SK-N-SH treated with all-trans-retinoic acid at 6 μM for 48 hours (cell line): ENCODE measurements around the gene PHGDH.

Experiments used
- ATAC-seq: fragments of 200-7000 bp; cut with Tn5 transposase; 3 replicates; pipeline ENCODE4 v1.9.1; 2020; ENCODE audit warnings: mild to moderate bottlenecking, moderate library complexity
- ARNTL ChIP-seq: fragments of 450-650 bp; formaldehyde crosslinking; IDR thresholded peaks from 2 replicates; pipeline ENCODE4 v1.5.0; 2020; ENCODE audit warnings: low read depth, mild to moderate bottlenecking, moderate library complexity, borderline replicate concordance
- BACH2 ChIP-seq: fragments of 250-450 bp; sonication (Bioruptor Pico); IDR thresholded peaks from 2 replicates; pipeline ENCODE4 v1.9.0; 2021; ENCODE audit warnings: mild to moderate bottlenecking, borderline replicate concordance
- CSDC2 ChIP-seq: fragments of 250-450 bp; sonication (Bioruptor Pico); IDR thresholded peaks from 2 replicates; pipeline ENCODE4 v1.5.0; 2020; ENCODE audit warnings: mild to moderate bottlenecking, moderate library complexity
- ESRRG ChIP-seq: fragments of 250-450 bp; sonication (Bioruptor Pico); IDR thresholded peaks from 2 replicates; pipeline ENCODE4 v1.6.1; 2021; ENCODE audit warnings: mild to moderate bottlenecking
- GLIS3 ChIP-seq: fragments of 250-450 bp; sonication (Bioruptor Pico); IDR thresholded peaks from 2 replicates; pipeline ENCODE4 v1.5.0; 2020; ENCODE audit warnings: mild to moderate bottlenecking, moderate library complexity
- ISL1 ChIP-seq: fragments of 250-450 bp; sonication (Bioruptor Pico); IDR thresholded peaks from 2 replicates; pipeline ENCODE4 v2.1.2; 2022; ENCODE audit warnings: mild to moderate bottlenecking, moderate library complexity
- PPARA ChIP-seq: fragments of 250-450 bp; sonication (Bioruptor Pico); IDR thresholded peaks from 2 replicates; pipeline ENCODE4 v1.5.0; 2020; ENCODE audit warnings: mild to moderate bottlenecking, borderline replicate concordance
- RARB ChIP-seq: fragments of 250-450 bp; sonication (Bioruptor Pico); IDR thresholded peaks from 2 replicates; pipeline ENCODE4 v1.8.0; 2021; ENCODE audit warnings: mild to moderate bottlenecking, moderate library complexity
- SNAI2 ChIP-seq: fragments of 250-450 bp; sonication (Bioruptor Pico); IDR thresholded peaks from 2 replicates; pipeline ENCODE4 v1.5.0; 2020; ENCODE audit warnings: mild to moderate bottlenecking, moderate library complexity
- TCF4 ChIP-seq: fragments of 250-450 bp; sonication (Bioruptor Pico); IDR thresholded peaks from 2 replicates; pipeline ENCODE4 v1.8.0; 2021; ENCODE audit warnings: mild to moderate bottlenecking, moderate library complexity, borderline replicate concordance
- ZC3H10 ChIP-seq: fragments of 250-450 bp; sonication (Bioruptor Pico); IDR thresholded peaks from 2 replicates; pipeline ENCODE4 v1.5.1; 2021; ENCODE audit warnings: mild to moderate bottlenecking, moderate library complexity
- ZFP3 ChIP-seq: fragments of 250-450 bp; sonication (Bioruptor Pico); IDR thresholded peaks from 2 replicates; pipeline ENCODE4 v1.5.0; 2020; ENCODE audit warnings: mild to moderate bottlenecking, moderate library complexity
- ZFP30 ChIP-seq: fragments of 450-650 bp; formaldehyde crosslinking; IDR thresholded peaks from 2 replicates; pipeline ENCODE4 v1.5.0; 2022; ENCODE audit warnings: mild to moderate bottlenecking, moderate library complexity
- ZNF565 ChIP-seq: fragments of 450-650 bp; formaldehyde crosslinking; conservative IDR thresholded peaks from 2 replicates; pipeline ENCODE4 v1.5.0; 2020; ENCODE audit warnings: low read depth, mild to moderate bottlenecking, moderate library complexity
- ZNF70 ChIP-seq: fragments of 450-650 bp; formaldehyde crosslinking; IDR thresholded peaks from 2 replicates; pipeline ENCODE4 v1.5.0; 2020; ENCODE audit warnings: mild to moderate bottlenecking, moderate library complexity
- ZNF8 ChIP-seq: fragments of 450-650 bp; formaldehyde crosslinking; IDR thresholded peaks from 2 replicates; pipeline ENCODE4 v1.5.0; 2020; ENCODE audit warnings: mild to moderate bottlenecking, moderate library complexity
- TF ChIP-seq, protein P1 (sequence below): fragments of 250-450 bp; sonication (Bioruptor Pico); IDR thresholded peaks from 2 replicates; pipeline ENCODE4 v1.5.1; 2021; ENCODE audit warnings: mild to moderate bottlenecking, moderate library complexity
- TF ChIP-seq, protein P2 (sequence below): fragments of 250-450 bp; sonication (Bioruptor Pico); IDR thresholded peaks from 2 replicates; pipeline ENCODE4 v1.8.0; 2020; ENCODE audit warnings: mild to moderate bottlenecking, moderate library complexity, borderline replicate concordance
- TF ChIP-seq, protein P3 (sequence below): fragments of 250-450 bp; sonication (Bioruptor Pico); IDR thresholded peaks from 2 replicates; pipeline ENCODE4 v1.8.0; 2021; ENCODE audit warnings: low read depth, mild to moderate bottlenecking, moderate library complexity, borderline replicate concordance
- TF ChIP-seq, protein P4 (sequence below): fragments of 250-450 bp; sonication (Bioruptor Pico); IDR thresholded peaks from 2 replicates; pipeline ENCODE4 v1.5.1; 2020; ENCODE audit warnings: low read depth, mild to moderate bottlenecking, moderate library complexity

The PHGDH gene

DNA sequence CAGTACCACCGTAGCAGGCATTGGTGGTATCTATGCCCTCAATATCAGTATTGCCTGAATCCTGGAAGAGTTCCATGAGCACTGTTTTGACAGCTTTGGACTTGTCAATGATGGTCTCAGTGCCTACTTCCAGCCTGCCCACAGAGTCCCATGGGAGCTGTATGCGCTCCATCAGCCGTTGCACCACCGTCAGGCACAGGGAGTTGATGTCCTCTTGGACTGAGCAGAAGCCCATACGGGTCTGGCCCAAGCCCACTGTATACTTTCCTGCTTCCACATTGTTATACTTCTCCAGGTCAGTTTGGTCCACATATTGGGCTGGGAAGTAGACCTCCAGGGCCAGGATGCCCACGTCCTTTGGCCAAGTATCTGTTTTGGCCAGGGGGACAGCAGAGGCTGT, 52.5 kb downstream of the PHGDH start:
- no peak for TF ChIP-seq ZC3H10 (CRISPR knock-in tag)
- TF ChIP-seq PPARA (CRISPR knock-in tag) = no peak
- TF ChIP-seq, protein P1, sequence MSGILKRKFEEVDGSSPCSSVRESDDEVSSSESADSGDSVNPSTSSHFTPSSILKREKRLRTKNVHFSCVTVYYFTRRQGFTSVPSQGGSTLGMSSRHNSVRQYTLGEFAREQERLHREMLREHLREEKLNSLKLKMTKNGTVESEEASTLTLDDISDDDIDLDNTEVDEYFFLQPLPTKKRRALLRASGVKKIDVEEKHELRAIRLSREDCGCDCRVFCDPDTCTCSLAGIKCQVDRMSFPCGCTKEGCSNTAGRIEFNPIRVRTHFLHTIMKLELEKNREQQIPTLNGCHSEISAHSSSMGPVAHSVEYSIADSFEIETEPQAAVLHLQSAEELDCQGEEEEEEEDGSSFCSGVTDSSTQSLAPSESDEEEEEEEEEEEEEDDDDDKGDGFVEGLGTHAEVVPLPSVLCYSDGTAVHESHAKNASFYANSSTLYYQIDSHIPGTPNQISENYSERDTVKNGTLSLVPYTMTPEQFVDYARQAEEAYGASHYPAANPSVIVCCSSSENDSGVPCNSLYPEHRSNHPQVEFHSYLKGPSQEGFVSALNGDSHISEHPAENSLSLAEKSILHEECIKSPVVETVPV (CRISPR knock-in tag) = no peak
- no peak for TF ChIP-seq ISL1 (CRISPR knock-in tag)
- no peak for TF ChIP-seq GLIS3 (CRISPR knock-in tag)
- no peak for ATAC-seq

- no peak for ATAC-seq
- TF ChIP-seq RARB (CRISPR knock-in tag) (no peak), CSDC2 (CRISPR knock-in tag) (no peak), ZNF565 (CRISPR knock-in tag) (no peak), ZFP30 (CRISPR knock-in tag) (no peak), ESRRG (CRISPR knock-in tag) (no peak), TCF4 (CRISPR knock-in tag) (no peak), ZFP3 (CRISPR knock-in tag) (no peak), BACH2 (CRISPR knock-in tag) (no peak), ARNTL (CRISPR knock-in tag) (no peak), GLIS3 (CRISPR knock-in tag) (no peak), PPARA (CRISPR knock-in tag) (no peak), SNAI2 (CRISPR knock-in tag) (no peak), ZNF8 (CRISPR knock-in tag) (no peak), ZNF70 (CRISPR knock-in tag) (no peak)
- TF ChIP-seq, protein P2, sequence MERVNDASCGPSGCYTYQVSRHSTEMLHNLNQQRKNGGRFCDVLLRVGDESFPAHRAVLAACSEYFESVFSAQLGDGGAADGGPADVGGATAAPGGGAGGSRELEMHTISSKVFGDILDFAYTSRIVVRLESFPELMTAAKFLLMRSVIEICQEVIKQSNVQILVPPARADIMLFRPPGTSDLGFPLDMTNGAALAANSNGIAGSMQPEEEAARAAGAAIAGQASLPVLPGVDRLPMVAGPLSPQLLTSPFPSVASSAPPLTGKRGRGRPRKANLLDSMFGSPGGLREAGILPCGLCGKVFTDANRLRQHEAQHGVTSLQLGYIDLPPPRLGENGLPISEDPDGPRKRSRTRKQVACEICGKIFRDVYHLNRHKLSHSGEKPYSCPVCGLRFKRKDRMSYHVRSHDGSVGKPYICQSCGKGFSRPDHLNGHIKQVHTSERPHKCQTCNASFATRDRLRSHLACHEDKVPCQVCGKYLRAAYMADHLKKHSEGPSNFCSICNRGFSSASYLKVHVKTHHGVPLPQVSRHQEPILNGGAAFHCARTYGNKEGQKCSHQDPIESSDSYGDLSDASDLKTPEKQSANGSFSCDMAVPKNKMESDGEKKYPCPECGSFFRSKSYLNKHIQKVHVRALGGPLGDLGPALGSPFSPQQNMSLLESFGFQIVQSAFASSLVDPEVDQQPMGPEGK (CRISPR knock-in tag) = no peak
- TF ChIP-seq, protein P1 (CRISPR knock-in tag) = no peak
- TF ChIP-seq, protein P3, sequence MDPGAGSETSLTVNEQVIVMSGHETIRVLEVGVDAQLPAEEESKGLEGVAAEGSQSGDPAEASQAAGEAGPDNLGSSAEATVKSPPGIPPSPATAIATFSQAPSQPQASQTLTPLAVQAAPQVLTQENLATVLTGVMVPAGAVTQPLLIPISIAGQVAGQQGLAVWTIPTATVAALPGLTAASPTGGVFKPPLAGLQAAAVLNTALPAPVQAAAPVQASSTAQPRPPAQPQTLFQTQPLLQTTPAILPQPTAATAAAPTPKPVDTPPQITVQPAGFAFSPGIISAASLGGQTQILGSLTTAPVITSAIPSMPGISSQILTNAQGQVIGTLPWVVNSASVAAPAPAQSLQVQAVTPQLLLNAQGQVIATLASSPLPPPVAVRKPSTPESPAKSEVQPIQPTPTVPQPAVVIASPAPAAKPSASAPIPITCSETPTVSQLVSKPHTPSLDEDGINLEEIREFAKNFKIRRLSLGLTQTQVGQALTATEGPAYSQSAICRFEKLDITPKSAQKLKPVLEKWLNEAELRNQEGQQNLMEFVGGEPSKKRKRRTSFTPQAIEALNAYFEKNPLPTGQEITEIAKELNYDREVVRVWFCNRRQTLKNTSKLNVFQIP (CRISPR knock-in tag) = no peak
Observed at GRCh38 chr1:119766374-119766794, 54.6 kb downstream of the PHGDH start.

- no peak for ATAC-seq
- TF ChIP-seq CSDC2 (CRISPR knock-in tag) = no peak
- TF ChIP-seq, protein P4, sequence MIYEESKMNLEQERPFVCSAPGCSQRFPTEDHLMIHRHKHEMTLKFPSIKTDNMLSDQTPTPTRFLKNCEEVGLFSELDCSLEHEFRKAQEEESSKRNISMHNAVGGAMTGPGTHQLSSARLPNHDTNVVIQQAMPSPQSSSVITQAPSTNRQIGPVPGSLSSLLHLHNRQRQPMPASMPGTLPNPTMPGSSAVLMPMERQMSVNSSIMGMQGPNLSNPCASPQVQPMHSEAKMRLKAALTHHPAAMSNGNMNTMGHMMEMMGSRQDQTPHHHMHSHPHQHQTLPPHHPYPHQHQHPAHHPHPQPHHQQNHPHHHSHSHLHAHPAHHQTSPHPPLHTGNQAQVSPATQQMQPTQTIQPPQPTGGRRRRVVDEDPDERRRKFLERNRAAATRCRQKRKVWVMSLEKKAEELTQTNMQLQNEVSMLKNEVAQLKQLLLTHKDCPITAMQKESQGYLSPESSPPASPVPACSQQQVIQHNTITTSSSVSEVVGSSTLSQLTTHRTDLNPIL (CRISPR knock-in tag) = no peak
- TF ChIP-seq BACH2 (CRISPR knock-in tag) = no peak
- TF ChIP-seq TCF4 (CRISPR knock-in tag) = no peak
- TF ChIP-seq PPARA (CRISPR knock-in tag) = no peak
- TF ChIP-seq ZC3H10 (CRISPR knock-in tag) = no peak
- TF ChIP-seq GLIS3 (CRISPR knock-in tag) = no peak
- TF ChIP-seq, protein P1 (CRISPR knock-in tag) = no peak
- no peak for TF ChIP-seq ZFP3 (CRISPR knock-in tag)
Observed at GRCh38 chr1:119767486-119767885, 55.8 kb downstream of the PHGDH start.
